K562 treated with DMSO at 1 percent for 4 hours (cell line): Measurements from ENCODE around the gene THOC6. TPM values are rescaled to one million over a fixed set of nuclear protein-coding genes. Genes with fewer than 3 reads are reported as not detected.

Source experiments
- total RNA-seq: library from RNA; unstranded; fragments of 300-600 nt; gene quantifications from 2 replicates; pipeline ENCODE4 v1.2.3, GENCODE V29; 2022; ENCODE audit not compliant: insufficient read depth

Gene THOC6
- 53.0 and 55.1 TPM in 2 replicates for total RNA-seq

GRCh38 chr16:3023669-3024478 is at the start of gene THOC6, which contains the start of gene HCFC1R1:
TSS of gene THOC6 (plus strand) at chr16:3024035. CDS start at chr16:3024327, 292 bp downstream.
TSS of gene HCFC1R1 (minus strand) at chr16:3023942. CDS start at chr16:3023941, 1 bp downstream.

GRCh38 chr16:2980227-2981176 is 43.3 kb upstream of the THOC6 start, which contains the start of gene PKMYT1:
TSS of gene PKMYT1 (minus strand) at chr16:2980446. CDS start at chr16:2979657, 789 bp downstream.

GRCh38 chr16:3012828-3013420 is 10.9 kb upstream of the THOC6 start, which contains the start of gene CLDN9:
TSS of gene CLDN9 (plus strand) at chr16:3012923. CDS start at chr16:3013363, 440 bp downstream.

GRCh38 chr16:3017794-3018506 is 5.9 kb upstream of the THOC6 start, which contains the start of gene CLDN6:
TSS of gene CLDN6 (minus strand) at chr16:3018183. CDS start at chr16:3016021, 2,162 bp downstream.

GRCh38 chr16:3020247-3020603 is 3.6 kb upstream of the THOC6 start, which contains the start of gene TNFRSF12A:
TSS of gene TNFRSF12A (plus strand) at chr16:3020368. CDS start at chr16:3020398, 30 bp downstream.

GRCh38 chr16:3036726-3037315 is 13.0 kb downstream of the THOC6 start, which contains the start of gene BICDL2:
TSS of gene BICDL2 (minus strand) at chr16:3036944. CDS start at chr16:3035496, 1,448 bp downstream.

GRCh38 chr16:3045758-3046640 is 22.2 kb downstream of the THOC6 start, which contains the start of gene MMP25:
TSS of gene MMP25 (plus strand) at chr16:3046561. CDS start at chr16:3046918, 357 bp downstream.

GRCh38 chr16:3065069-3065741 is 41.4 kb downstream of the THOC6 start, which contains the start of gene IL32:
TSS of gene IL32 (plus strand) at chr16:3065640. CDS start at chr16:3065812, 172 bp downstream.

Other genes with a start within 250 kb of the THOC6 start
- gene ELOB, start 246.8 kb upstream of the THOC6 start, total RNA-seq = 201 and 221 TPM in 2 replicates
- gene PRSS33, start 236.5 kb upstream of the THOC6 start, total RNA-seq = not detected in 2 replicates
- gene PRSS41, start 225.6 kb upstream of the THOC6 start, total RNA-seq = not detected in 2 replicates
- 95.8 and 106 TPM in 2 replicates for gene PRSS21, start 206.8 kb upstream of the THOC6 start, total RNA-seq
- 1.7 TPM in 1 of 2 replicates, not detected in the other for gene ZG16B, start 193.7 kb upstream of the THOC6 start, total RNA-seq
- not detected in 2 replicates for gene PRSS22, start 165.9 kb upstream of the THOC6 start, total RNA-seq
- 45.9 and 76.3 TPM in 2 replicates for gene FLYWCH2, start 140.8 kb upstream of the THOC6 start, total RNA-seq
- gene FLYWCH1, start 112.1 kb upstream of the THOC6 start, total RNA-seq = 33.1 and 37.0 TPM in 2 replicates
- gene KREMEN2, start 59.8 kb upstream of the THOC6 start, total RNA-seq = 1.1 and 2.0 TPM in 2 replicates
- 15.4 and 15.7 TPM in 2 replicates for gene PAQR4, start 54.7 kb upstream of the THOC6 start, total RNA-seq
- 137 and 143 TPM in 2 replicates for gene PKMYT1, start 43.6 kb upstream of the THOC6 start, total RNA-seq
- gene CLDN9, start 11.1 kb upstream of the THOC6 start, total RNA-seq = 3.2 and 4.8 TPM in 2 replicates
- 0.75 and 1.1 TPM in 2 replicates for gene CLDN6, start 5.9 kb upstream of the THOC6 start, total RNA-seq
- 18.9 and 26.6 TPM in 2 replicates for gene TNFRSF12A, start 3.7 kb upstream of the THOC6 start, total RNA-seq
- gene HCFC1R1, start 93 bp upstream of the THOC6 start, total RNA-seq = 29.9 and 38.3 TPM in 2 replicates
- not detected in 2 replicates for gene BICDL2, start 12.9 kb downstream of the THOC6 start, total RNA-seq
- not detected in 2 replicates for gene MMP25, start 22.5 kb downstream of the THOC6 start, total RNA-seq
- 24.6 and 29.6 TPM in 2 replicates for gene IL32, start 41.6 kb downstream of the THOC6 start, total RNA-seq
- gene ZSCAN10, start 75.3 kb downstream of the THOC6 start, total RNA-seq = not detected in 2 replicates
- 22.9 and 23.2 TPM in 2 replicates for gene ZNF205, start 88.6 kb downstream of the THOC6 start, total RNA-seq
- 17.6 and 18.0 TPM in 2 replicates for gene ZNF213, start 111.0 kb downstream of the THOC6 start, total RNA-seq
- not detected in 2 replicates for gene OR1F1, start 164.2 kb downstream of the THOC6 start, total RNA-seq
- gene ZNF200, start 211.1 kb downstream of the THOC6 start, total RNA-seq = 8.6 and 14.7 TPM in 2 replicates
- not detected in 2 replicates for gene MEFV, start 232.6 kb downstream of the THOC6 start, total RNA-seq